K562 (cell line): ENCODE data around the gene POLDIP3. TPM values are rescaled to one million over a fixed set of nuclear protein-coding genes. Genes with fewer than 3 reads are reported as not detected.
A peak's percentile ranks its signal among the peaks of the same experiment; 100 is the strongest.

Experiments
- ATAC-seq: fragments of 200-7000 bp; cut with Tn5 transposase; 3 replicates; pipeline ENCODE4 v1.9.1; 2020; ENCODE audit warnings: moderate library complexity
- BruUV-seq: library from RNA; stranded (reverse); fragments of 400-500 nt; replicated peaks from 2 replicates; lab custom pipeline; 2021; lab: Mats Ljungman, UMichigan
- CTCF ChIA-PET: fragments of 300-600 bp; formaldehyde crosslinking; extraction: SDS; loops from one replicate; lab custom pipeline; 2021; ENCODE audit warnings: low intra/inter-chr PET ratio; lab: Yijun Ruan, JAX
- POLR2A ChIA-PET: fragments of 300-600, 350-650 bp; sonication (Branson Sonifier 250); formaldehyde crosslinking; extraction: SDS; loops from one replicate; lab custom pipeline; 2021; ENCODE audit warnings: antibody characterized with exemption, inconsistent platforms; lab: Yijun Ruan, JAX
- DNase-seq, 4 experiments: peaks; one replicate each; pipeline versions ENCODE4 v3.0.0 to v3.0.0-alpha.2; 2011 to 2018; ENCODE audit warnings: low spot score in 3 of 4, mixed read lengths in 3 of 4; ENCODE audit errors: extremely low read depth in 1 of 4
- FAIRE-seq: peaks from 2 replicates; lab custom pipeline; 2011; peaks lifted over from hg19 to GRCh38; lab: Jason Lieb, UNC
- H2AFZ ChIP-seq: 2 replicates; pipeline ENCODE4 v1.6.0; 2011; ENCODE audit warnings: low read depth, low read length, control low read depth, inconsistent platforms
- H3K27ac ChIP-seq: fragments of 200-600 bp; 3 replicates; pipeline ENCODE4 v1.8.0; 2011; ENCODE audit warnings: low read depth, mild to moderate bottlenecking, control low read depth, inconsistent platforms, low read length, moderate library complexity, mixed read lengths; ENCODE audit errors: extremely low read depth
- H3K27me3 ChIP-seq, 2 experiments: fragments of 300-600 bp in 1 of 2; 2 replicates in 1 of 2; 3 replicates in 1 of 2; pipeline versions ENCODE4 v1.6.0 to v1.8.0; 2011; ENCODE audit warnings: inconsistent platforms in 2 of 2, low read length in 2 of 2, mild to moderate bottlenecking in 1 of 2, mixed read lengths in 1 of 2, moderate library complexity in 1 of 2; ENCODE audit not compliant: control insufficient read depth in 2 of 2, insufficient read depth in 2 of 2
- H3K36me3 ChIP-seq: fragments of 300-600 bp; 3 replicates; pipeline ENCODE4 v1.8.0; 2011; ENCODE audit warnings: mild to moderate bottlenecking, low read length, inconsistent platforms; ENCODE audit not compliant: control insufficient read depth, insufficient read depth
- H3K4me1 ChIP-seq, 2 experiments: fragments of 200-600 bp in 1 of 2; replicated peaks in 1 of 2; 2 replicates in 1 of 2; 3 replicates in 1 of 2; pipeline versions ENCODE4 v1.5.1 to v1.8.0; 2011; ENCODE audit warnings: inconsistent platforms in 2 of 2, low read length in 2 of 2, mild to moderate bottlenecking in 1 of 2, mixed read lengths in 1 of 2, moderate library complexity in 1 of 2; ENCODE audit not compliant: control insufficient read depth in 2 of 2, insufficient read depth in 2 of 2
- H3K4me2 ChIP-seq: 2 replicates; pipeline ENCODE4 v1.6.1; 2011; ENCODE audit warnings: low read length, control low read depth, inconsistent platforms, mixed read lengths; ENCODE audit not compliant: insufficient read depth
- H3K4me3 ChIP-seq: fragments of 200-600 bp; sonication (generic), shearing (Covaris generic); 2 replicates; pipeline ENCODE4 v1.5.1; 2016; ENCODE audit warnings: control low read depth, inconsistent platforms
- H3K79me2 ChIP-seq: fragments of 200-600 bp; 3 replicates; pipeline ENCODE4 v1.8.0; 2011; ENCODE audit warnings: low read length, inconsistent platforms; ENCODE audit not compliant: control insufficient read depth, insufficient read depth
- H3K9ac ChIP-seq, 2 experiments: 2 replicates each; pipeline versions ENCODE4 v1.6.0 to v1.6.1; 2011; ENCODE audit warnings: low read depth in 2 of 2, low read length in 2 of 2, control low read depth in 1 of 2, inconsistent platforms in 1 of 2, mild to moderate bottlenecking in 1 of 2, mixed read lengths in 1 of 2; ENCODE audit not compliant: insufficient read depth in 1 of 2
- H3K9me1 ChIP-seq: one replicate; pipeline ENCODE4 v1.6.0; 2011; ENCODE audit warnings: inconsistent platforms, mild to moderate bottlenecking, low read length, moderate library complexity; ENCODE audit not compliant: control insufficient read depth, insufficient read depth
- H3K9me3 ChIP-seq: replicated peaks from 2 replicates; pipeline ENCODE4 v1.5.1; 2011; ENCODE audit warnings: low read depth, low read length, inconsistent platforms; ENCODE audit not compliant: control insufficient read depth, insufficient read depth
- H4K20me1 ChIP-seq: replicated peaks from 2 replicates; pipeline ENCODE4 v1.6.1; 2011; ENCODE audit warnings: low read length, inconsistent platforms, mixed read lengths; ENCODE audit not compliant: control insufficient read depth, insufficient read depth
- GATAD2A ChIP-seq: fragments of 450-650 bp; IDR thresholded peaks from 2 replicates; pipeline ENCODE4 v1.6.1; 2017
- WGBS: fragments of 100-300 bp; shearing (Covaris generic); methylation state at CpG from one replicate; pipeline ENCODE4 v1.1.6; 2016; ENCODE audit warnings: low coverage, mixed read lengths; ENCODE audit not compliant: insufficient coverage; ENCODE audit errors: missing lambda C conversion rate; 5-methylcytosine and 5-hydroxymethylcytosine counted together
- in situ Hi-C: fragments of 300-500 bp; cut with MboI; formaldehyde crosslinking; loops from 4 replicates; pipeline ENCODE4 v1.15.0; 2018; ENCODE audit warnings: inconsistent platforms, mixed read lengths
- intact Hi-C: fragments of 100-400 bp; cut with micrococcal nuclease; formaldehyde crosslinking; loops from 2 replicates; pipeline ENCODE4 v1.14.2; 2022
- polyA plus RNA-seq, 8 experiments: library from polyadenylated mRNA; depleted of rRNA in 4 of 8; stranded (reverse) in 5 of 8; unstranded in 3 of 8; fragments of >200 nt; fragmentation: Nextera tagmentation in 2 of 8; fragmentation: Illumina TruSeq in 1 of 8; extraction: Ambion mirVana in 2 of 8; extraction: Trizol in 1 of 8; gene quantifications; 2 replicates each; pipeline versions ENCODE4 v1.2.1 to v1.2.3, GENCODE V29; 2011 to 2014; ENCODE audit warnings: inconsistent platforms in 1 of 8, missing spikeins in 1 of 8
- total RNA-seq, 7 experiments: library from RNA; depleted of rRNA in 6 of 7; stranded (reverse); fragments of >200 nt in 6 of 7; fragmentation: Illumina TruSeq in 2 of 7; extraction: Trizol in 2 of 7; gene quantifications; 2 replicates each; pipeline versions ENCODE4 v1.2.1 to v1.2.3, GENCODE V29; 2011 to 2021; ENCODE audit warnings: low replicate concordance in 1 of 7
- TF ChIP-seq, protein P1 (sequence below): fragments of 250-450 bp; sonication (Bioruptor Pico); IDR thresholded peaks from 2 replicates; pipeline ENCODE4 v1.8.0; 2021; ENCODE audit warnings: borderline replicate concordance, mild to moderate bottlenecking, moderate library complexity; ENCODE audit not compliant: poor library complexity, severe bottlenecking
- TF ChIP-seq, protein P2 (sequence below): sonication (generic); formaldehyde crosslinking; IDR thresholded peaks from 2 replicates; pipeline ENCODE4 v1.8.1; 2023; ENCODE audit warnings: mild to moderate bottlenecking, missing genetic modification reagents
- TF ChIP-seq, protein P3 (sequence below): fragments of 250-450 bp; sonication (Bioruptor Pico); IDR thresholded peaks from 2 replicates; pipeline ENCODE4 v1.4.0; 2020; ENCODE audit warnings: mild to moderate bottlenecking, moderate library complexity

POLDIP3 gene
- total and polyA plus RNA-seq, 9 of the 15 experiments (the other 6 are each of a cell fraction or from before 2014, with no cell fraction given), result 14.3 to 53.0 (median 26.3) TPM

DNA sequence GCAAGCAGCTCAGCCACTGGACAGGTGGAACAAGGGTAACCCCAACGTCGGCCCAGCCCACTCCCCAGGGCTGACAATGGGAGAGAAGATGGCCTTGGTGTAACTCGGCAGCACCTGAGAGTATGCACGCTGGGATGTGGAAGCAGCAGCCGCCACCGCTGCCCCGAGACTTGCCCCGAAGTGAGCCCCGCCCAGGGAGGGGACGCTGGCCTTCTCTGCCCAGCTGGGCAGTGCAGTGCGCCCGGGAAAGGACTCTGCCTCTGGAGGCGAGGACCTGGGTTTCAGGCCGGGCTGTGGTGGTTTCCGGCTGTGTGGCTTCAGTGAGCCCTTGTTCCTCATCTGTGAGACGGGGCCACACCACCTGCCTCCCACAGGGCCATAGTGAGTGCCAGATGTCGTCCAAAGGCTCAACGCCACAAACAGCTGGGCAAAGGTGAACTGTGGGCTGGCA is 8.6 kb upstream of the POLDIP3 start (continued):
- TF ChIP-seq, protein P1, sequence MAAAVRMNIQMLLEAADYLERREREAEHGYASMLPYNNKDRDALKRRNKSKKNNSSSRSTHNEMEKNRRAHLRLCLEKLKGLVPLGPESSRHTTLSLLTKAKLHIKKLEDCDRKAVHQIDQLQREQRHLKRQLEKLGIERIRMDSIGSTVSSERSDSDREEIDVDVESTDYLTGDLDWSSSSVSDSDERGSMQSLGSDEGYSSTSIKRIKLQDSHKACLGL, result no peak
- no peak for TF ChIP-seq GATAD2A

DNA sequence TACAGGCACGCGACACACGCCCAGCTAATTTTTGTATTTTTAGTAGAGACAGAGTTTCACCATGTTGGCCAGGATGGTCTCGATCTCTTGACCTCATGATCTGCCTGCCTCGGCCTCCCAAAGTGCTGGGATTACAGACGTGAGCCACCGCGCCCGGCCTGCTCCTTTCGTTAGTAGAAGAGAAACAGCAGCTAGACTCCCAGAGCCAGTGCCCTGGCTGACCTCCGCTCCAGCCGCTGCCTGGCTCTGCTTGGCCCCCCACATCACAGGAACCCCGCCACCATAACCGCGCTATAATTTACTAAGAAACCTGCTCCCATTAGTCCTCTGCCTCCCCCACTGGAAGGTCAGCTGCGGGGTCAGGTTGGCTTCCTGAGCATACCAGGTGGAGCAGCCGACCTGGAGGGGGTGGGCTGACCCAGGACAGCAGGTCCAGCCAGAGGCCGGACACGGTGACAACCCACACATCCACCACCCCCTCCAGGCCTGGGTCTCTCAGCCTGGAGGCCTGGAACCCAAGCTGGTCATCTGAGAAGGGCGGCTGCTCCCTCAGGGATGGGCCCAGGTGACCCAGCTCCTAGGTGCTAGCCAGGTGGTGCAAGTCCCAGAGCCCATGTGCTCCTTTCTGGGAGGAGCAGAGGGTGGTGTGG is 7.5 kb upstream of the POLDIP3 start:
- intact Hi-C loops, result loop anchor here (10.0 kb wide), 1 partner anchor 73 kb away; no protein-coding TSS in a partner anchor
- no peaks in the 10 kb centered on the region for H3K79me2 ChIP-seq
- POLR2A ChIA-PET, result interaction anchor here (0.7 kb wide), 1 partner anchor 21 kb away, joined by 3 read pairs; no protein-coding TSS in a partner anchor
- H2AFZ ChIP-seq, result no peak overlapping the region
- peaks cover 43% of the 10 kb centered on the region; the same call in 1 of the 3 replicates for H3K36me3 ChIP-seq
- peaks cover 17 to 49% of the 10 kb centered on the region in 2 experiments; a peak in 4 of 5 replicates for H3K4me1 ChIP-seq
- H3K9ac ChIP-seq, result no peak overlapping the region; a peak in 1 of 4 replicates
- TF ChIP-seq, protein P2, sequence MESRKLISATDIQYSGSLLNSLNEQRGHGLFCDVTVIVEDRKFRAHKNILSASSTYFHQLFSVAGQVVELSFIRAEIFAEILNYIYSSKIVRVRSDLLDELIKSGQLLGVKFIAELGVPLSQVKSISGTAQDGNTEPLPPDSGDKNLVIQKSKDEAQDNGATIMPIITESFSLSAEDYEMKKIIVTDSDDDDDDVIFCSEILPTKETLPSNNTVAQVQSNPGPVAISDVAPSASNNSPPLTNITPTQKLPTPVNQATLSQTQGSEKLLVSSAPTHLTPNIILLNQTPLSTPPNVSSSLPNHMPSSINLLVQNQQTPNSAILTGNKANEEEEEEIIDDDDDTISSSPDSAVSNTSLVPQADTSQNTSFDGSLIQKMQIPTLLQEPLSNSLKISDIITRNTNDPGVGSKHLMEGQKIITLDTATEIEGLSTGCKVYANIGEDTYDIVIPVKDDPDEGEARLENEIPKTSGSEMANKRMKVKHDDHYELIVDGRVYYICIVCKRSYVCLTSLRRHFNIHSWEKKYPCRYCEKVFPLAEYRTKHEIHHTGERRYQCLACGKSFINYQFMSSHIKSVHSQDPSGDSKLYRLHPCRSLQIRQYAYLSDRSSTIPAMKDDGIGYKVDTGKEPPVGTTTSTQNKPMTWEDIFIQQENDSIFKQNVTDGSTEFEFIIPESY (CRISPR knock-in tag), result 0 out of 2 replicates have a peak, but pooled peaks have one; percentile 20
- TF ChIP-seq, protein P3, sequence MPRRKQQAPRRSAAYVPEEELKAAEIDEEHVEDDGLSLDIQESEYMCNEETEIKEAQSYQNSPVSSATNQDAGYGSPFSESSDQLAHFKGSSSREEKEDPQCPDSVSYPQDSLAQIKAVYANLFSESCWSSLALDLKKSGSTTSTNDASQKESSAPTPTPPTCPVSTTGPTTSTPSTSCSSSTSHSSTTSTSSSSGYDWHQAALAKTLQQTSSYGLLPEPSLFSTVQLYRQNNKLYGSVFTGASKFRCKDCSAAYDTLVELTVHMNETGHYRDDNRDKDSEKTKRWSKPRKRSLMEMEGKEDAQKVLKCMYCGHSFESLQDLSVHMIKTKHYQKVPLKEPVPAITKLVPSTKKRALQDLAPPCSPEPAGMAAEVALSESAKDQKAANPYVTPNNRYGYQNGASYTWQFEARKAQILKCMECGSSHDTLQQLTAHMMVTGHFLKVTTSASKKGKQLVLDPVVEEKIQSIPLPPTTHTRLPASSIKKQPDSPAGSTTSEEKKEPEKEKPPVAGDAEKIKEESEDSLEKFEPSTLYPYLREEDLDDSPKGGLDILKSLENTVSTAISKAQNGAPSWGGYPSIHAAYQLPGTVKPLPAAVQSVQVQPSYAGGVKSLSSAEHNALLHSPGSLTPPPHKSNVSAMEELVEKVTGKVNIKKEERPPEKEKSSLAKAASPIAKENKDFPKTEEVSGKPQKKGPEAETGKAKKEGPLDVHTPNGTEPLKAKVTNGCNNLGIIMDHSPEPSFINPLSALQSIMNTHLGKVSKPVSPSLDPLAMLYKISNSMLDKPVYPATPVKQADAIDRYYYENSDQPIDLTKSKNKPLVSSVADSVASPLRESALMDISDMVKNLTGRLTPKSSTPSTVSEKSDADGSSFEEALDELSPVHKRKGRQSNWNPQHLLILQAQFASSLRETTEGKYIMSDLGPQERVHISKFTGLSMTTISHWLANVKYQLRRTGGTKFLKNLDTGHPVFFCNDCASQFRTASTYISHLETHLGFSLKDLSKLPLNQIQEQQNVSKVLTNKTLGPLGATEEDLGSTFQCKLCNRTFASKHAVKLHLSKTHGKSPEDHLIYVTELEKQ, result no peak
- TF ChIP-seq, all 486 proteins: peak for 1
- ATAC-seq (no peak), DNase-seq (no peak), FAIRE-seq (no peak)
- WGBS, result 66% methylated on average over 4 of the region's 20 CpGs
- no peaks in the 10 kb centered on the region for H4K20me1 ChIP-seq
- H3K4me2 ChIP-seq, result no peak overlapping the region
- BruUV-seq, result no TSS peak
- H3K27me3 ChIP-seq, result no peaks in the 10 kb centered on the region
- in situ Hi-C loops, result no loop called here
- CTCF ChIA-PET, result interaction anchor here (0.9 to 1.5 kb wide), 3 partner anchors 81 to 245 kb away, joined by 3 to 9 read pairs (median 5); no protein-coding TSS in a partner anchor
- H3K27ac ChIP-seq, result no peak overlapping the region
- no peaks in the 10 kb centered on the region for H3K9me3 ChIP-seq
- no peak overlapping the region for H3K4me3 ChIP-seq
- peaks cover 4% of the 10 kb centered on the region for H3K9me1 ChIP-seq
